ENCODE results near the gene EIF4B. TPM values are rescaled to one million over a fixed set of nuclear protein-coding genes. Genes with fewer than 3 reads are reported as not detected.

The EIF4B gene
- total RNA-seq, 3 donors from 2014 or later (not counting 1 experiment from before 2014, with no cell fraction given), result 505 to 537 (median 518) TPM

DNA sequence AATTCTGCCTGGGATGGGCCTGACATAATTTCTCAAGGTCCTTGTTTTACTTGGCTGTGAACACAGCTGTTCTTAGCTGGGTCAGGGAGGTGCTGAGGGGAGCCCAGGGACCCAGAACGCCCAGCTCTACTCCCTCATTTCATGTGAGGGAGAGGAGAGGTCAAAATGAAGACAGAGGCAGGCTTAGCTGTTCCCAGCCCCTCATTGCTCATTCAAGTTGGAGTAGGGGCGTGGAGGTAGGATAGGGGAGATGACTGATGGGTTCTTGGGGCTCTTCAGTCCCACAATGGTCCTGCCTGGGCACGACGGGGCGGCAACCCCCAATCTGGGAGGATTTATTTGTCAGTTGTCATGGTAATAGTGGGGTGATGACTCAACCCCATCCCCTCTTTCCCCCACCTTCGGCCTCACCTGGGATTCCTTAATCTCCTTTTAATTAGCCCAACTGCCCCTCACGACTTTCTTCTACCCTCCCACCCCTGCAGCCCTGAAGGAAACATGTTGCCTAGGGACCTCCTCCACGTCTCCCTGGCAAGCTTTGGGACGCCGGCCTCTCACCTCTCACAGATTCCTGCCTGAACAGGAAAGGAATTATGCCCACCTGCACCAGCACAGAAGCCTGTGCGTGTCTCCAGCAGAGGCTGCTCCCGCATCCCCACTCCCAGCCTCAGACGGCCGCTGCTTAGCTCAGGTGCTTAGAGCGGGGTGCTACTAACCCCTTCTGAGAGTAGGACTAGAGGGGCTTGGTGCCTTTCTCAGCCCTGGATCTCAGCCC, 62.7 kb downstream of the EIF4B start:
- Histone ChIP-seq H3K27me3 (ENCODE audit: control insufficient read depth, insufficient read depth, low read length) (no peaks in the 10 kb centered on the region), H3K4me1 (ENCODE audit: control insufficient read depth, insufficient read depth, low read length) (peaks cover 12% of the 10 kb centered on the region), H3K36me3 (ENCODE audit: control insufficient read depth, insufficient read depth, low read length) (peaks cover 65% of the 10 kb centered on the region), H3K9me3 (ENCODE audit: control insufficient read depth, insufficient read depth, low read length) (no peaks in the 10 kb centered on the region), H3K4me3 (ENCODE audit: low read length) (no peak overlapping the region), H3K27ac (ENCODE audit: low read length) (no peak overlapping the region)
- Mint-ChIP-seq H3K4me3 (no peak overlapping the region), H3K27ac (peak overlapping the region in 1 of 2 donors; percentile 18), H3K4me1 (peaks cover 7 to 30% of the 10 kb centered on the region in 2 donors), H3K27me3 (ENCODE audit: low read depth in 2 of 2) (no peaks in the 10 kb centered on the region), H3K9me3 (no peaks in the 10 kb centered on the region), H3K36me3 (no peaks in the 10 kb centered on the region)
- ATAC-seq, result no peak
- intact Hi-C loops (cut with micrococcal nuclease), result loop anchor here (10.0 kb wide), 1 partner anchor 276 kb away; no protein-coding TSS in a partner anchor
- 95% methylated on average over 12 of the region's 15 CpGs for whole genome bisulfite sequencing (ENCODE audit: insufficient coverage)
- DNase-seq, result no peak
- TF ChIP-seq, protein P1, sequence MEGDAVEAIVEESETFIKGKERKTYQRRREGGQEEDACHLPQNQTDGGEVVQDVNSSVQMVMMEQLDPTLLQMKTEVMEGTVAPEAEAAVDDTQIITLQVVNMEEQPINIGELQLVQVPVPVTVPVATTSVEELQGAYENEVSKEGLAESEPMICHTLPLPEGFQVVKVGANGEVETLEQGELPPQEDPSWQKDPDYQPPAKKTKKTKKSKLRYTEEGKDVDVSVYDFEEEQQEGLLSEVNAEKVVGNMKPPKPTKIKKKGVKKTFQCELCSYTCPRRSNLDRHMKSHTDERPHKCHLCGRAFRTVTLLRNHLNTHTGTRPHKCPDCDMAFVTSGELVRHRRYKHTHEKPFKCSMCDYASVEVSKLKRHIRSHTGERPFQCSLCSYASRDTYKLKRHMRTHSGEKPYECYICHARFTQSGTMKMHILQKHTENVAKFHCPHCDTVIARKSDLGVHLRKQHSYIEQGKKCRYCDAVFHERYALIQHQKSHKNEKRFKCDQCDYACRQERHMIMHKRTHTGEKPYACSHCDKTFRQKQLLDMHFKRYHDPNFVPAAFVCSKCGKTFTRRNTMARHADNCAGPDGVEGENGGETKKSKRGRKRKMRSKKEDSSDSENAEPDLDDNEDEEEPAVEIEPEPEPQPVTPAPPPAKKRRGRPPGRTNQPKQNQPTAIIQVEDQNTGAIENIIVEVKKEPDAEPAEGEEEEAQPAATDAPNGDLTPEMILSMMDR (IDR thresholded peaks at IDR 0.05), result no peak

DNA sequence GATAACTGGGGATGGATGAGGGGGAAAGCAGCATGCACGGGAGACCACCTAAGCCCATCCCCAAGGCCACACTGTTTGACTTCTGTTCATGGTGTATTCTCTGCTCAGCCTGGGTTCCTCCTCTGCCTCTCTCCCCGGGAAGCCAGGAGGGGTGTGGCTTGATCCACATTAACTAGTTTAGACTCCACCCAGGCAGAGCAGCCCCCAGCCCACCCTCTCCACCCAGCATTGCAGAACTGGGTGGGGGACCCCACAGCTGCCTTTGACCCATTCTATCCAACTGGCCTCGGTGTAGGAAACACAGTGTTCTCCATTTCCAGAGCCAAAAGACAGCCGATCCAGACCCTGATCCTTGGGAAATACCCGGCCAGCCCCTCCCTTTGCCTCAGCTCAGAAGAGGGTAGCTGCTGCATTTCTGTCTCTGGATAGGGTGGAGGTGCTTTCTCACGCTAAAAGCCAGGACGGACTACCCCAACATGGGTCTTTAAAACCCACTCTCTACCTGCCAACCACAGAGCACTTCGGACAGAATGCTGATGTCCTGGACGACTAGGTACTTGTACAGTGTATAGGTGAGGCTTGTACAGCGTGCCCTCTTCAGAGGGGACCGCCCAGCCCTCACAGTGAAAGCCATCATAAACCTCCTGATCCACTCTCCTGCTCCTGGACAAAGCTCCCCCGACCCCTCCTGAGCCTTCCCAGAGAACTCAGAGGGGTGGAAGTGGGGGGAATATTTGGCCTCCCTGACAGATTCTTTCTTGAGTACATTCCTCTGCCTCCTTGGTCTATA, 63.6 kb downstream of the EIF4B start:
- H3K27ac Mint-ChIP-seq, result no peak overlapping the region
- TF ChIP-seq, protein P1 (IDR thresholded peaks at IDR 0.05), result no peak

DNA sequence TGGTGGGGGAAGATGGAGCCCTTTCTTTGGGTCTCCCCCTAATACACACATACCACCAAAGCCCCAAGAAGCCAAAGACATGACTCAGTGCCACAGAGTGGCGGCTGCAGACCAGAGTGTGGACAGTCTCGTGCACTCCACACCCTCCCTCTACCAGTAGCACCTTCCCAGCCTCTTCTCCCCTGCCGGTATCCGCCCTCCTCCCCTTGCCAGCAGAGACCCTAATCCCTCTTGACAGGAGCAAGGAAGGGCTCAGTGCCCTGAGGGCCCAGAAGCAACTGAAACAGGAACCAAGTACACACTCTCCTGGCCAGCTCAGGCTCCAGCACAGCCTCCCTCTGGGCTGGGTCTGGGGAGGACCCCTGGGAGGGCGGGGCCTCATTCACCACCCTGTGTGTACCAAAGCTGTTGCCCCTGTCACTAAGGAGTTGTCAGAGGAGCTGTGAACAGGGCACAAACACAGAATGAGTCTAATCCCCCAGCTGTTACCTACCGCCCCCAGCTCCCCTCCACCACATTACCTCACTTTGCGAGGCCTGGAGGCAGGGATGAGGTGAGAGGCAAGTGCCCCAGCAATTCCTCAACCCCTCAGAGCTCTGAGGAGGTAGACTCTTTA, 64.7 kb downstream of the EIF4B start:
- Histone ChIP-seq H3K36me3 (ENCODE audit: control insufficient read depth, insufficient read depth, low read length) (peaks cover 65% of the 10 kb centered on the region), H3K4me1 (ENCODE audit: control insufficient read depth, insufficient read depth, low read length) (peaks cover 12% of the 10 kb centered on the region), H3K27ac (ENCODE audit: low read length) (no peak overlapping the region), H3K9me3 (ENCODE audit: control insufficient read depth, insufficient read depth, low read length) (no peaks in the 10 kb centered on the region), H3K27me3 (ENCODE audit: control insufficient read depth, insufficient read depth, low read length) (no peaks in the 10 kb centered on the region), H3K4me3 (ENCODE audit: low read length) (no peak overlapping the region)
- no peaks in the 10 kb centered on the region for H3K27me3 Mint-ChIP-seq (ENCODE audit: low read depth in 2 of 2)
- DNase-seq (no peak), ATAC-seq (no peak)
- H3K27ac Mint-ChIP-seq, result peak overlapping the region in 1 of 2 donors; percentile 69
- H3K4me1 Mint-ChIP-seq, result peaks cover 19 to 35% of the 10 kb centered on the region in 2 donors
- TF ChIP-seq, protein P1 (IDR thresholded peaks at IDR 0.05), result no peak
- H3K36me3 Mint-ChIP-seq, result peaks cover 7% of the 10 kb centered on the region
- 95% methylated on average over 5 of the region's 7 CpGs for WGBS (ENCODE audit: insufficient coverage)
- intact Hi-C loops (cut with micrococcal nuclease), result no loop called here
- no peaks in the 10 kb centered on the region for H3K9me3 Mint-ChIP-seq
- no peak overlapping the region for H3K4me3 Mint-ChIP-seq

More for the DNA sequence above, 63.6 kb downstream of the EIF4B start:
- peaks cover 12% of the 10 kb centered on the region for H3K4me1 ChIP-seq (ENCODE audit: control insufficient read depth, insufficient read depth, low read length)
- H3K27ac ChIP-seq (ENCODE audit: low read length), result no peak overlapping the region
- peaks cover 15 to 36% of the 10 kb centered on the region in 2 donors for H3K4me1 Mint-ChIP-seq
- peaks cover 66% of the 10 kb centered on the region for H3K36me3 ChIP-seq (ENCODE audit: control insufficient read depth, insufficient read depth, low read length)
- H3K36me3 Mint-ChIP-seq, result peaks cover 5% of the 10 kb centered on the region
- no peak for ATAC-seq
- H3K27me3 Mint-ChIP-seq (ENCODE audit: low read depth in 2 of 2), result no peaks in the 10 kb centered on the region
- no peaks in the 10 kb centered on the region for H3K9me3 Mint-ChIP-seq
- no peak overlapping the region for H3K4me3 ChIP-seq (ENCODE audit: low read length)
- H3K9me3 ChIP-seq (ENCODE audit: control insufficient read depth, insufficient read depth, low read length), result no peaks in the 10 kb centered on the region
- no peak overlapping the region for H3K4me3 Mint-ChIP-seq
- intact Hi-C loops (cut with micrococcal nuclease), result loop anchor here (10.0 kb wide), 1 partner anchor 275 kb away; no protein-coding TSS in a partner anchor
- WGBS (ENCODE audit: insufficient coverage), result 88% methylated on average over 8 of the region's 12 CpGs
- DNase-seq, result no peak
- no peaks in the 10 kb centered on the region for H3K27me3 ChIP-seq (ENCODE audit: control insufficient read depth, insufficient read depth, low read length)

Measured in natural killer cell (primary cell).